Measurements from ENCODE around the gene PPP1R3G. TPM values are rescaled to one million over a fixed set of nuclear protein-coding genes. Genes with fewer than 3 reads are reported as not detected.

PPP1R3G gene
- total and polyA plus RNA-seq, 2 of the 13 experiments (the other 11 are each of a cell fraction or from before 2014, with no cell fraction given), result 1.2 to 1.3 TPM

- TF ChIP-seq CHD2 (IDR thresholded peaks at IDR 0.05; ENCODE audit: low read depth, low read length) (no peak), ARID5B (CRISPR knock-in tag; IDR thresholded peaks at IDR 0.05) (peak; percentile 68; the same call in 1 of the 2 replicates), ZSCAN31 (CRISPR knock-in tag; IDR thresholded peaks at IDR 0.05; ENCODE audit: low read depth) (no peak; the same call in 1 of the 2 replicates), ZNF720 (CRISPR knock-in tag; IDR thresholded peaks at IDR 0.05) (no peak), FOXJ3 (CRISPR knock-in tag; IDR thresholded peaks at IDR 0.05; ENCODE audit: borderline replicate concordance) (no peak), MTA3 (CRISPR knock-in tag; IDR thresholded peaks at IDR 0.05) (no peak), ZNF296 (CRISPR knock-in tag; conservative IDR thresholded peaks at IDR 0.05) (0 out of 2 replicates have a peak, but pooled peaks have one; percentile 54), ZFP90 (CRISPR knock-in tag; IDR thresholded peaks at IDR 0.05; ENCODE audit: borderline replicate concordance) (peak; percentile 81; the same call in 1 of the 2 replicates), ZBTB26 (CRISPR knock-in tag; IDR thresholded peaks at IDR 0.05; ENCODE audit: borderline replicate concordance) (0 out of 2 replicates have a peak, but pooled peaks have one; percentile 36), SIX4 (CRISPR knock-in tag; IDR thresholded peaks at IDR 0.05) (no peak), ZNF530 (CRISPR knock-in tag; IDR thresholded peaks at IDR 0.05; ENCODE audit: low read depth) (no peak), ZNF501 (CRISPR knock-in tag; IDR thresholded peaks at IDR 0.05) (peak; percentile 80), KLF16 (CRISPR knock-in tag; IDR thresholded peaks at IDR 0.05) (0 out of 4 replicates have a peak, but pooled peaks of 1 of the 2 experiments have one; percentile 55), ZBED4 (CRISPR knock-in tag; IDR thresholded peaks at IDR 0.05; ENCODE audit: borderline replicate concordance) (peak; percentile 33; the same call in 1 of the 2 replicates), ZNF510 (CRISPR knock-in tag; IDR thresholded peaks at IDR 0.05; ENCODE audit: low read depth) (0 out of 2 replicates have a peak, but pooled peaks have one; percentile 11), SETDB1 (CRISPR knock-in tag; IDR thresholded peaks at IDR 0.05; ENCODE audit: borderline replicate concordance) (no peak), REL (CRISPR knock-in tag; conservative IDR thresholded peaks at IDR 0.05) (no peak), TGIF2 (CRISPR knock-in tag; IDR thresholded peaks at IDR 0.05) (no peak)
Observed at GRCh38 chr6:5082487-5083306, 2.4 kb upstream of the PPP1R3G start (continued).
